ENCODE results near the gene MUC4. TPM values are rescaled to one million over a fixed set of nuclear protein-coding genes. Genes with fewer than 3 reads are reported as not detected.

The MUC4 gene
- total and polyA plus RNA-seq, 3 experiments from 2014 or later = 0.24 to 0.35 TPM; not detected in 1

DNA sequence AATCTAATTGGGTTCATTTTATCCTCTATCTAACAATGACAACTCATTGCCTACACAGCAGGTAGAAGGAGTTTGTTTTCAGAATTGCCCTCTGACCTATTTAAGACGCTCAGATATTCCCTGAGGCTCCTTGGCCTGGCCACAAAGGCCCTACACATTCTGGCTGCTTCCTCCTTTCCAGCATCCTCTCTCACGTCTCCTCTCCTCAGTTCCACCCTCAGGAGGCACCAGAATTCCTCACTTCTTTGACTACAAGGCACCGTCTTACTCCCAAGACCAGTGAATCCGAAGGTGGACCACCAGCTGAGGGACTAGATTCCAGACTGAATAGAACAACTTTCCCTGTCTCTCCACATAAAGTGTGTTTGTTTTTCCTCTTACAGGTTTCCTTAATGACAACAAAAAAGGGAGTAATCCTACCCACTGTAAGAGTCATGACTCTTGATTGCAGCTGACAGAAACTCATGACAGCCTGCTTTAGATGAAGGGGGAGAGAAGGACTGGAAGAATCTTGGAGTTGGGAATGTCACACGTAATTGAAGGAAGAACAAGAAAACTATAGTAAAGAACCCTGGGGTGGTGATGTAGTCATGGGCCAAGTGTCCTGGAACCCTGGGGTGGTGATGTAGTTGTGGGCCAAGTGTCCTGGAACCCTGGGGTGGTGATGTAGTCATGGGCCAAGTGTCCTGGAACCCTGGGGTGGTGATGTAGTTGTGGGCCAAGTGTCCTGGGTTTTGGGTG is 112.9 kb downstream of the MUC4 start:
- Mint-ChIP-seq H3K36me3 (peaks cover 4 to 23% (median 11%) of the 10 kb centered on the region in 3 donors), H3K4me3 (no peak overlapping the region), H3K27me3 (no peaks in the 10 kb centered on the region), H3K9me3 (no peaks in the 10 kb centered on the region), H3K27ac (peak overlapping the region in 3 of 8 donors; percentile 12 to 48 (median 47)), H3K4me1 (peaks cover 0 to 6% (median 4%) of the 10 kb centered on the region in 3 donors)
- no peaks in the 10 kb centered on the region for H3K9me3 ChIP-seq (ENCODE audit: low read length)
- no peak overlapping the region for H3K27ac ChIP-seq (ENCODE audit: low read depth, low read length)
- H3K4me3 ChIP-seq (ENCODE audit: low read length) = no peak overlapping the region
- no peak for DNase-seq
- no peaks in the 10 kb centered on the region for H3K27me3 ChIP-seq (ENCODE audit: insufficient read depth, low read length, poor library complexity, severe bottlenecking)
- POLR2A ChIA-PET = no interaction called here
- CTCF ChIA-PET = no interaction called here
- H3K4me1 ChIP-seq (ENCODE audit: insufficient read depth, low read length) = no peaks in the 10 kb centered on the region
- H3K36me3 ChIP-seq (ENCODE audit: insufficient read depth, low read length) = peaks cover 8% of the 10 kb centered on the region

DNA sequence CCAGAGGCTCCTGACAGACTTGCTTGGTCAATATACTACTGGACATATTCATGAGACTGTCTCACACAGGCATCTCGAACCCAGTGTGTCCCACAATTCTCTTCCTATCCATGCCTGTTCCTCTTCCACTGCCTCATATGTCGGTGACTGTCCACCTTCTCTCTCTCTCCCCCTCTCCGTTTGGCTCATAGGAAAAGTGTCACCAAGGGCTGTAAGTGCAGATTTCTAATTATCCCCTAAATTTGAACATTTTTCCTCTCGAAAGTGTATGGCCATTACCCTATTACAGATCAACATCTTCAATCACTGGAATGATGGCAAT is 113.4 kb downstream of the MUC4 start:
- no peaks in the 10 kb centered on the region for H3K9me3 ChIP-seq (ENCODE audit: low read length)
- Mint-ChIP-seq H3K27me3 (no peaks in the 10 kb centered on the region), H3K4me1 (peaks cover 0 to 6% (median 4%) of the 10 kb centered on the region in 3 donors), H3K9me3 (no peaks in the 10 kb centered on the region), H3K27ac (peak overlapping the region in 2 of 8 donors; percentile 0 to 18), H3K4me3 (no peak overlapping the region), H3K36me3 (peaks cover 4 to 26% (median 13%) of the 10 kb centered on the region in 3 donors)
- H3K27me3 ChIP-seq (ENCODE audit: insufficient read depth, low read length, poor library complexity, severe bottlenecking) = no peaks in the 10 kb centered on the region
- H3K4me1 ChIP-seq (ENCODE audit: insufficient read depth, low read length) = no peaks in the 10 kb centered on the region
- no peak for DNase-seq
- H3K27ac ChIP-seq (ENCODE audit: low read depth, low read length) = peak overlapping the region; percentile 32
- no peak overlapping the region for H3K4me3 ChIP-seq (ENCODE audit: low read length)
- peaks cover 12% of the 10 kb centered on the region for H3K36me3 ChIP-seq (ENCODE audit: insufficient read depth, low read length)
- POLR2A ChIA-PET = no interaction called here
- CTCF ChIA-PET = no interaction called here

DNA sequence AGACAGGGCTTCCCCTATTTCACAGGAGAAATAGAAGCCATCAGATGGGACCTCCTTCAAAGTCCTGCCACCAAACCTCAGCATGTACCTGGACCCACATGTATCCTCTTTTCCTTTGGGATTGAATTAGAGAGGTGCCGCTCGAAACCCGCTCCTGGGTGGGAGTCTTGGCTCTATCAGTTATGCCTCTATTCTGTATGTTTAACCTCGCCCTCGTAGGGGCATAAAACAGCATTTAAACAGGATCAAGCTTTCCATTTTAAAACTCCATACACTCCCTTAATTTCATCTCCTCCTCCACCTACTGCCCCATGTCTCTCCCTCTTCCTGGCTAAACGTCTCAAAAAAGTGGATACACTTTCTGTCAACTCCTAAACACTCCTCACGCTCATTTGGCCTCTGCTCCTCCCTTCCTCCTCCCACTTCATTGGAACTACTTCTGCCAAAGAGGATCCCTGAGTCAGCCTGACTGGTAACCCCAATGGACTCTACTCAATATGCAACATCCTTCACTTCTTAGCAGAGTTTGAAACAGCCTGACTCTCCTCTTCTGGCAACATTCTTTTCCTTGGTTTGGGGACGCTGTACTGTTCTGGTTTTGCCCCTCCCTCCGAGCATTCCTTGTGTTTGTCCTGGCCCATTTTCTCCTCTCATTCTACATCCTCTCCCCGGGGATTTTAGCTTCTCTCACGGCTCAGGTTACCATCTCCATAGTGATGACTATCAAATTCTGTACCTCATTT is 114.0 kb downstream of the MUC4 start:
- H3K4me1 ChIP-seq (ENCODE audit: insufficient read depth, low read length) = no peaks in the 10 kb centered on the region
- ChIA-PET CTCF (no interaction called here), POLR2A (no interaction called here)
- H3K27me3 ChIP-seq (ENCODE audit: insufficient read depth, low read length, poor library complexity, severe bottlenecking) = no peaks in the 10 kb centered on the region
- peaks cover 6 to 30% (median 15%) of the 10 kb centered on the region in 3 donors for H3K36me3 Mint-ChIP-seq
- H3K4me3 Mint-ChIP-seq = no peak overlapping the region
- no peak overlapping the region for H3K4me3 ChIP-seq (ENCODE audit: low read length)
- peaks cover 0 to 6% (median 4%) of the 10 kb centered on the region in 3 donors for H3K4me1 Mint-ChIP-seq
- peak overlapping the region; percentile 32 for H3K27ac ChIP-seq (ENCODE audit: low read depth, low read length)
- H3K9me3 Mint-ChIP-seq = no peaks in the 10 kb centered on the region
- peaks cover 15% of the 10 kb centered on the region for H3K36me3 ChIP-seq (ENCODE audit: insufficient read depth, low read length)
- H3K27me3 Mint-ChIP-seq = no peaks in the 10 kb centered on the region
- no peaks in the 10 kb centered on the region for H3K9me3 ChIP-seq (ENCODE audit: low read length)
- peak overlapping the region in 1 of 8 donors; percentile 0 for H3K27ac Mint-ChIP-seq
- no peak for DNase-seq

Other genes starting within 250 kb of the MUC4 start
- gene APOD, start 228.0 kb downstream of the MUC4 start, total RNA-seq = under 1 TPM in 1 of 2 experiments, not detected in 1; 0.20 TPM
- gene APOD, start 228.0 kb downstream of the MUC4 start, polyA plus RNA-seq = not detected
- gene MUC20, start 91.0 kb downstream of the MUC4 start, total RNA-seq = under 1 TPM; 0.95 to 0.96 TPM
- gene MUC20, start 91.0 kb downstream of the MUC4 start, polyA plus RNA-seq = not detected
- 10 to 100 TPM; 71.4 to 74.5 TPM for gene TNK2, start 96.6 kb upstream of the MUC4 start, total RNA-seq
- 4.7 TPM for gene TNK2, start 96.6 kb upstream of the MUC4 start, polyA plus RNA-seq